ENCODE data around the gene UBE3B.

The UBE3B gene

DNA sequence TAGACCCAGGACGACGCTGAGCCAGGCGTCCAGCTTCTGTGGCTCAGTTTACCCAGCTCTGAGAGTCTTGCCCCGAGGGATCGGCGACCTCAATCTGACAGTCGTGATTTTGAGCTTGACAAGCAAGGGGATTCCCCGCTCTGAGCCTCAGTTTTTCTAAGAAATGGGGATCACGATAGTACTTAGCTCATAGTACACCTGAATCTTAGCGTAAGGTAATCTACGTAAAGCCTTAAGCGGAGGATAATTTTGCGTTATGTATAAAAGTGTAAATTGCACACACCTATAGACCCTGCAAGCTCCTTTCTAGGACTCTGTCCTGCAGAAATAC lies 96.4 kb downstream of the UBE3B start:
- DNase-seq (ENCODE audit: low spot score), result no peak

DNA sequence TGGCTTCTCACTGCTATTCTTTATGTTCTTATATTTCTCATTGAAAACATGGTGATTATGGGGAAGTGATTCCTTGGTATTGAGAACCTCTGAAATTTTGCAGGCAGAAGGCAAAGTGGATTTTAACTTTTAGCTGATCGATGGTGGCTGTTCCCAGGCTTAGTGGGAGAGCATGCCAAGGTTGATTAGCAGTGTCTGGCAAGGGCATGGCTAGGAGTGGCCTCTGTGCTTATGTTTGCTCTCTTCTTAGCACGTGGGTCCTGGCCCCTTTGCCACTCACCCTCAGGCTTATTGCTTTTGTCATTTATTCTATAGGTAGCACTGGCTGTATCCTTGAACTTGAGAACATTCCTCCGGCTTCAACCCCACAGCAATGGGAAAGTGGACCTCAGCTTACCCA lies 98.2 kb downstream of the UBE3B start:
- no peak for DNase-seq (ENCODE audit: low spot score)

DNA sequence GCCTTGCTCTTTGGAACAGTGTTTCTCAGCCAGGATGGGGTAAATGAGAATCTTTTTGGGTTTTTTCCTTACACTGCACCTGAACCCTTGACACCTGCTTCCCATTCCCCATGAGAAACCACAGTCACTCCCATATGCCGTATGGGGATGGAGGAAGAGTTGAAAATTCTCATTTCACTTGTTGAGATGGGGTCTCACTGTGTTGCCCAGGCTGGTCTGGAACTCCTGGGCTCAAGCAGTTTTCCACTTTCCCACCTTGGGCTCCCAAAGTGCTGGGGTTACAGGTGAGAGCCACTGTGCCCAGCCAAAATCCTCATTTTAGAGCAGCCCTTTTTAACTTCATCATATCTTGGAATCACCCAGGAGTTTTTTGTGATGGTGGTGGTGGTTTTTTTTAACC lies 99.9 kb downstream of the UBE3B start:
- no peak for DNase-seq (ENCODE audit: low spot score)

DNA sequence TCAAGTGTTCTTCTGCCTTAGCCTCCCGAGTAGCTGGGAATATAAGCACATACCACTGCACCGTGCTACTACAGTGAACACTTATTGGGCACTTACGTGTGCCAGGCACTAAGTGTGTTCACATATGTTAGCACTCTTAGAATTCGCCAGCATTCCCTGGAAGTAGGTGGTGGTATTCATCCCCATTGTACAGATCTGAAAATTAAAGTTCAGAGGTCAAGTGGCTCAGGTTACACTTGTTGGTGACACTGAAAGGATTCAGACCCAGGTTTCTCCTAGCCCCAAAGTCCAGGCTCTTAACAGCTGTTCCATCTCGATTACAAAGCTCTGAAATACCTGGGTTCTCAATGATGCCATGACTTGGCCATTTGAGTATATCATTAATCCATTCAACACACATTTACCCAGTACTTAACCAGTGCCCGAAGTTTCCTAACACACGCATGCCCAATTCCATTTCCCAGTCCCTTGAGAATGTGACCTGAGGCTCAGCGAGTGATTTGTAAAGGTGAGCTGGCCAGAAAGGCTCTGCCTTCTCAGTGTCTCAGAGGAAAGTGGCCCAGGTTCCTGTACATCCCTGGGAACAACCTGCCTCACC lies 101.0 kb downstream of the UBE3B start:
- no peak for DNase-seq (ENCODE audit: low spot score)

DNA sequence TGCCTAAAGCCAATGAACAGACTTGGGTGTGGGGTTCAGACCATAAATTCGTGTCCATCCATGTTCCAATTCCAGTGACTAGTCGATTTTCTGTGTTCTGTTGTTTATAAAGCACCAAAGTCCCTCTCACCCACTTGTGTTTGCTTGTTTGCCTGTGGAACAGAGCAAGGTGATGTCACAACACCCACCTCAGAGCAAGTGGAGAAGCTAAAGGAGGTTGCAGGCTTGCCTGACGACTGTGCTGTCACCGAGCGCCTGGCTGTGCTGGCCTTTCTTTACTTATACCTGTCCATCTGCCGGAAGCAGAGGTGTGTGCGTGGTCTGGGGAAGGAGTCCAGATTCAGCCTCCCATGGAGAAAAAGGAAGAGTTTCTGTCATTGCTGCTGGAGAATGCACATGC lies 102.2 kb downstream of the UBE3B start:
- DNase-seq (ENCODE audit: low spot score), result no peak

DNA sequence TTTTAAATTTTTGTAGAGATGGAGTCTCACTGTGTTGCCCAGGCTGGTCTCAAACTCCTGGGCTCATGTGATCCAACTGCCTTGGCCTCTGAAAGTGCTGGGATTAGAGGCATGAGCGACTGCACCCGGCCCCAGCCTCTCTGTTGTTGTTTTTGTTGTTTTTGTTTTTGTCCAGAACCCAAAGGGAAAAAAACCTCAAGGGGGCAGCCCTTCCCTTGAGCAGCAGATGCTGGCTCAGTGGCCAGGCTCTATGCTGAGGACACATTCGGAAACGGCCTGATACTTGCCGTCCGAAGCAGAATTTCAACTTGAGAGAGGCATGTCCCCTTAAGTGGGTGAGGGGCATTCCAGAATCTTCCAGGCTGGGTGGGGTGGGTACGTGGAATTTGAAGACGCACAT lies 102.8 kb downstream of the UBE3B start:
- DNase-seq (ENCODE audit: low spot score), result no peak

DNA sequence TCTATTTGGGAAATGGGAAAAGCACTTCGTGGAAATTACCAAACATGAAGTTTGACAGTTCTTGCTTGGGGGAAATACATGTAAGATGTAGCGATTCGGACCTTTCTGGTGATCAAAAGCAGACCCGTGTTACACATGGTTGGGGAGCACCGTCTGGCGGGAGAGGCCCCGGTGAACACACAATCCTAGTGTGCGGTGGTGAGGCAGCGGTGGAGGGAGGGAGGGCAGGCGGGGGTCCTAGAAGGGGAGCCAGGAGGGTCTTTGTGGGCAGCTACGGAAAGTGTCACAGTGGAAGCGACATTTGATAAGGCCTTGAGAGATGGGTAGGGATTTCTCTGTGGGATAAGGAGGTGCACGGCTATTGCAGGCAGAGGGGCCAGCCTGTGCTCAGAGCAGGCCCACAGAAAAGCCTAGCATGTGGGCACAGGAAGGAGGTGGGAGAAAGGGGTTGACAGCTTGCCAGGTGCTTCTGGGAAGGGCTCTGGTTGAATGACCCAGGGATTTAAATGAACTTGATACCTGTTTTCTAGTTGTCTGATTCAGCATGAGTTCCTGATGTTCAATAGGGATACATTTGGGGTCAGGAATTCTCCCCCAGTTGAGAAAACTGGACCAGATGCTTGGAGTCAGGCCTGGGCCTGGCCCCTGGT lies 103.4 kb downstream of the UBE3B start:
- DNase-seq (ENCODE audit: low spot score), result no peak

DNA sequence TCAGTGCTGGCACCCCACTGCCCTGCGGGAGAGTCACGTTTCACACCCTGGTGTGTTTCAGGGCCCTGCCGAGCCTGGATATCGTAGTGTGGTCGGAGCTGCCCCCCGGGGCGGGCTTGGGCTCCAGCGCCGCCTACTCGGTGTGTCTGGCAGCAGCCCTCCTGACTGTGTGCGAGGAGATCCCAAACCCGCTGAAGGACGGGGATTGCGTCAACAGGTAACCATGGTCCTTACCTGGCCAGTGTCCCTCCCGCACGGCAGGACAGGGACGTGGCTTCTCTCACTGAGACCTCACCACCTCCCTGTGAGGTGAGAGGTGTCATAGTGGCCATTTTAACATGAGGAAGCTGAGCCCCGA lies 103.9 kb downstream of the UBE3B start:
- DNase-seq (ENCODE audit: low spot score), result no peak

DNA sequence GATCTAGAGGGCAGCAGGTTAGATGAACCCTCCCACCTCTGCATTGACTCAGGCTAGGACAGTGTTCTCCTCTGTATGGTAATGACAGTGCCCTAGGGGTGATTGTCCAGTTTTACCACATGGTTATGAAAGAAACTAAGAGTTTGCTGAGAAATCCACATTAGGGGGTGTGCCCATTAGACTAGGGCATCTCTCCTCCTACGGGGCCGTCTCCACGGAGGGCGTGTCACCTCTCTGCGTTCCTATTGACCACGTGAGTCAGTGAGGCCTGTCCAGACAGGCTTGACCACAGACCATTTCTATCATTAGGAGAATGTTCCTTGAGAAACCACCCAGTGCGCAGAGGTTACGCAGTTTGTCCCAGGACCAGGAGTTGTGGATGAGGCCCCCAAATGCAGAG lies 104.4 kb downstream of the UBE3B start:
- DNase-seq (ENCODE audit: low spot score), result no peak

DNA sequence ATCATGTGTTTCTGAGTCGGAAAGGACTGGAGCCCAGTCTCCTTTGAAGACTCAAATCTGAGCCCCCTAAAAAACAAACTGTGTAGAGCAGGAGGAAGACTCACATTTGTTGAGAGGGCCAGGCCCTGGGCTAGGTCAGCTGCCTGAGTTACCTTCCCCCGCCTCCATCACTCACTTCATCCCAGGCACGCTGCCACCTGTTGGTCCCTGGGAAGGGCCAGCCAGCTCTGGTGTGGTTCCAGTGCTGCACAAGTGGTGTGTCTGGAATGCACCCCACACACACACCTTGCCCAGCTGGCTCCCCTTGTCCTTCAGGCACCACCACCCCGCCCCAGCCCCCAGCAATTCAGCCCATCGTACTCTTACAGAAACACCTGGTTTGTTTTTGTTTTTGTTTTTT lies 105.2 kb downstream of the UBE3B start:
- no peak for DNase-seq (ENCODE audit: low spot score)

DNA sequence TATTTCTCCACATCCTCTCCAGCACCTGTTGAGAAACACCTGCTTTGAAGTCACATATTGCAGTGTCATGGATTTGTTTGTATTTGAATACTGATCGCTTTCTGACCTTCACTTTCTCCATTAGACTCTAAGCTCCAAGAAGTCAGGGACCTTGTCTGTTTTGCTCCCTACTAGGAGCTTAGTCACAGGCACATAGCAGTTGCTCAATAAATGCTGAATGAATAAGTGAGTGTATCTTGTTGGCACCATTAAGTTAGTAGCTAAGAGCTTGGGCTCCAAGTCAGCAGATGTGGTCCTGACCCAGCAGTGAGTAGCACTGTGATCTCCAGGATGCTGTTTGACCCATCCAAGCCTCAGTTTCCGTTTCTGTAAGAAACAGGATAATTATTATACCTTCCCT lies 106.3 kb downstream of the UBE3B start:
- DNase-seq (ENCODE audit: low spot score), result no peak
